Kidney (tissue), 14 donors: Measurements from ENCODE around the gene FBXL7. TPM values are rescaled to one million over a fixed set of nuclear protein-coding genes. Genes with fewer than 3 reads are reported as not detected.

Experiments used
- DNase-seq, 5 donors: peaks; one replicate each; pipeline ENCODE4 v3.0.0-alpha.2; 2013 to 2020
- FAIRE-seq: peaks from 2 replicates; lab custom pipeline; 2012; peaks lifted over from hg19 to GRCh38; lab: Jason Lieb, UNC
- H3K27ac ChIP-seq, 2 donors: one replicate each; pipeline ENCODE4 v1.7.0; 2013; ENCODE audit warnings: low read depth in 2 of 2, low read length in 2 of 2, inconsistent platforms in 1 of 2
- H3K27me3 ChIP-seq: one replicate; pipeline ENCODE4 v1.7.1; 2013; ENCODE audit warnings: low read length, inconsistent platforms; ENCODE audit not compliant: control insufficient read depth, insufficient read depth
- H3K36me3 ChIP-seq, 3 donors: one replicate each; pipeline versions ENCODE4 v1.7.0 to v1.7.1; 2013; ENCODE audit warnings: low read length in 3 of 3, control low read depth in 1 of 3, inconsistent platforms in 1 of 3; ENCODE audit not compliant: insufficient read depth in 3 of 3, control insufficient read depth in 2 of 3
- H3K4me1 ChIP-seq, 3 donors: one replicate each; pipeline versions ENCODE4 v1.7.0 to v1.7.1; 2013; ENCODE audit warnings: low read length in 3 of 3, inconsistent platforms in 1 of 3, low read depth in 1 of 3; ENCODE audit not compliant: control insufficient read depth in 2 of 3, insufficient read depth in 2 of 3
- H3K4me3 ChIP-seq, 3 donors: one replicate each; pipeline versions ENCODE4 v1.7.0 to v1.8.1; 2013; ENCODE audit warnings: low read length in 3 of 3, control low read depth in 1 of 3, inconsistent platforms in 1 of 3
- H3K9ac ChIP-seq, 3 donors: one replicate each; pipeline versions ENCODE4 v1.7.0 to v1.7.1; 2013; ENCODE audit warnings: low read length in 3 of 3, control low read depth in 1 of 3, inconsistent platforms in 1 of 3
- H3K9me3 ChIP-seq, 3 donors: one replicate each; pipeline versions ENCODE4 v1.7.0 to v1.7.1; 2013; ENCODE audit warnings: low read length in 3 of 3, control low read depth in 1 of 3, inconsistent platforms in 1 of 3; ENCODE audit not compliant: control insufficient read depth in 2 of 3, insufficient read depth in 1 of 3
- CTCF ChIP-seq: IDR thresholded peaks from 3 replicates; pipeline ENCODE4 v1.5.1; 2012; ENCODE audit warnings: mild to moderate bottlenecking, moderate library complexity, borderline replicate concordance; ENCODE audit not compliant: insufficient read depth; ENCODE audit errors: extremely low read depth
- intact Hi-C: fragments of 100-400 bp; cut with DNase I; formaldehyde crosslinking; loops from one replicate; pipeline ENCODE4 v1.11.1; 2022
- polyA plus RNA-seq: library from polyadenylated mRNA; stranded (reverse); fragments of 350-450 nt; fragmentation: Illumina TruSeq; extraction: RNeasy Lipid Tissue Mini Kit (QIAGEN cat#74804); gene quantifications from one replicate; pipeline ENCODE4 v1.2.3, GENCODE V29; 2014; ENCODE audit warnings: low read depth, low replicate concordance; ENCODE audit not compliant: insufficient read depth
- total RNA-seq: library from RNA; stranded (reverse); fragmentation: NEBNext Ultra II Directional; extraction: Animal tissue kit (Norgen Biotek cat#: 25700); gene quantifications from one replicate; pipeline ENCODE4 v1.2.1, GENCODE V29; 2021
- donor health status: control.
- donor health status: control.
- donor health status: control.
- donor health status: control.
- donor health status: control.
- donor health status: DM: yes; HTN: yes; CAD: no.
- donor health status: Normal renal cell carcinoma (clear cell type).

FBXL7 gene
- total and polyA plus RNA-seq, 2 donors from 2014 or later = 3.9 to 6.1 TPM

GRCh38 chr5:15538516-15538915, 38.5 kb downstream of the FBXL7 start:
- FAIRE-seq = no peak
- no peak overlapping the region for H3K27ac ChIP-seq
- no peak overlapping the region for H3K4me3 ChIP-seq
- no peaks in the 10 kb centered on the region for H3K9me3 ChIP-seq
- H3K4me1 ChIP-seq = no peaks in the 10 kb centered on the region
- no peak for DNase-seq
- no peak overlapping the region for H3K9ac ChIP-seq
- TF ChIP-seq CTCF = no peak
- intact Hi-C loops = no loop called here
- H3K36me3 ChIP-seq = no peaks in the 10 kb centered on the region
- H3K27me3 ChIP-seq = no peaks in the 10 kb centered on the region

GRCh38 chr5:15539951-15540350, 40.0 kb downstream of the FBXL7 start:
- Histone ChIP-seq H3K9me3 (no peaks in the 10 kb centered on the region), H3K4me3 (no peak overlapping the region), H3K4me1 (no peaks in the 10 kb centered on the region), H3K36me3 (no peaks in the 10 kb centered on the region), H3K9ac (no peak overlapping the region), H3K27me3 (no peaks in the 10 kb centered on the region), H3K27ac (no peak overlapping the region)
- FAIRE-seq = no peak
- DNase-seq = no peak
- no peak for TF ChIP-seq CTCF
- intact Hi-C loops = no loop called here

- no peaks in the 10 kb centered on the region for H3K9me3 ChIP-seq
- H3K4me1 ChIP-seq = no peaks in the 10 kb centered on the region
- H3K27ac ChIP-seq = no peak overlapping the region
- no peak for TF ChIP-seq CTCF
- no peaks in the 10 kb centered on the region for H3K36me3 ChIP-seq
- no peak overlapping the region for H3K4me3 ChIP-seq
- H3K27me3 ChIP-seq = no peaks in the 10 kb centered on the region
- no peak overlapping the region for H3K9ac ChIP-seq
- intact Hi-C loops = no loop called here
- FAIRE-seq (no peak), DNase-seq (no peak)
Measured at GRCh38 chr5:15544039-15544438, 44.1 kb downstream of the FBXL7 start.

GRCh38 chr5:15545082-15545481, 45.1 kb downstream of the FBXL7 start:
- intact Hi-C loops = no loop called here
- no peak overlapping the region for H3K9ac ChIP-seq
- H3K27ac ChIP-seq = no peak overlapping the region
- no peaks in the 10 kb centered on the region for H3K9me3 ChIP-seq
- no peaks in the 10 kb centered on the region for H3K36me3 ChIP-seq
- DNase-seq = no peak
- TF ChIP-seq CTCF = no peak
- FAIRE-seq = no peak
- H3K27me3 ChIP-seq = no peaks in the 10 kb centered on the region
- H3K4me1 ChIP-seq = no peaks in the 10 kb centered on the region
- H3K4me3 ChIP-seq = no peak overlapping the region
